DOHH2 (cell line): ENCODE results near the gene FCN2.

Experiments used
- CTCF ChIP-seq: fragments of 200-600 bp; sonication (generic); IDR thresholded peaks from one replicate; pipeline ENCODE4 v1.5.1; 2014; ENCODE audit warnings: antibody characterized with exemption, mild to moderate bottlenecking, low read depth, low read length; ENCODE audit not compliant: poor library complexity, severe bottlenecking
- EZH2phosphoT487 ChIP-seq: fragments of 200-600 bp; sonication (generic); IDR thresholded peaks from 2 replicates; pipeline ENCODE4 v1.6.1; 2017; ENCODE audit warnings: borderline replicate concordance, mild to moderate bottlenecking, antibody characterized with exemption, low read length, moderate library complexity, mixed read lengths

GRCh38 chr9:134870301-134870694 lies 10.3 kb upstream of the FCN2 start:
- no peak for TF ChIP-seq CTCF
- TF ChIP-seq EZH2phosphoT487, result no peak
